RWPE2 (cell line): ENCODE results near the gene PRKCD.

Experiments
- ATAC-seq: fragments of 200-7000 bp; cut with Tn5 transposase; 3 replicates; pipeline ENCODE4 v1.9.1; 2021; ENCODE audit warnings: low read depth
- DNase-seq: peaks from one replicate; pipeline ENCODE4 v3.0.0-alpha.2; 2020; ENCODE audit warnings: low spot score
- H3K27ac ChIP-seq: fragments of 450-650 bp; 2 replicates; pipeline ENCODE4 v1.5.1; 2017; ENCODE audit warnings: mild to moderate bottlenecking; ENCODE audit not compliant: poor library complexity, severe bottlenecking
- H3K27me3 ChIP-seq: fragments of 250-450 bp; sonication (Bioruptor Pico); 2 replicates; pipeline ENCODE4 v1.5.1; 2021; ENCODE audit warnings: mild to moderate bottlenecking, moderate library complexity; ENCODE audit not compliant: insufficient read depth, poor library complexity, severe bottlenecking
- H3K36me3 ChIP-seq: fragments of 250-450 bp; sonication (Bioruptor Pico); 2 replicates; pipeline ENCODE4 v1.5.1; 2020; ENCODE audit warnings: low read depth, mild to moderate bottlenecking, moderate library complexity
- H3K4me1 ChIP-seq: fragments of 250-450 bp; sonication (Bioruptor Pico); 2 replicates; pipeline ENCODE4 v1.5.1; 2021; ENCODE audit warnings: mild to moderate bottlenecking, moderate library complexity; ENCODE audit not compliant: insufficient read depth, poor library complexity, severe bottlenecking
- H3K4me3 ChIP-seq: fragments of 250-450 bp; sonication (Bioruptor Pico); 2 replicates; pipeline ENCODE4 v1.5.1; 2021; ENCODE audit warnings: mild to moderate bottlenecking, moderate library complexity; ENCODE audit not compliant: severe bottlenecking
- H3K9me3 ChIP-seq: fragments of 250-450 bp; sonication (Bioruptor Pico); 2 replicates; pipeline ENCODE4 v1.5.1; 2021; ENCODE audit warnings: mild to moderate bottlenecking, moderate library complexity; ENCODE audit not compliant: severe bottlenecking
- TF ChIP-seq, protein P1 (sequence below): fragments of 450-650 bp; IDR thresholded peaks from one replicate; pipeline ENCODE4 v1.5.1; 2017; ENCODE audit warnings: mild to moderate bottlenecking, moderate library complexity; ENCODE audit not compliant: poor library complexity, severe bottlenecking

Gene PRKCD

DNA sequence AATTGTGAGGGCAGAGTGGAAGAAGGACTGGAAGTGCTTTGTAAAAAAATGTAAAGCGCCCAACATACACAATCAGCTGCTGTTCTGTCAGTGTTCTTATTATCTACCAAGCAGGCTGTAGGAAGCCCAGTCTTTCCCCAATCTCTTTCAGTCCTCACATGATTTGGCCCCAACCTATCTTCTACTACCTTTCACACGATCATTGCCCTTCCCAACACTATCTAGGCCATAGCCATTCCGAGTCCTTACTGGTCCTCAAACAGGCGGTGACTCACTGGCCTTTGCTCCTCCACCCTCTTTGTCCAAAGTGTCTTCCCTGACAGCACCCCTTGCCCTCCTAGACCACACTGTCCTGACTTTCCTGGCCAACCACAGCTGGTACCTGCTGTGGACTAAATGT, 29.9 kb upstream of the PRKCD start:
- Histone ChIP-seq H3K36me3 (no peaks in the 10 kb centered on the region; the same call in 1 of the 2 replicates), H3K9me3 (no peaks in the 10 kb centered on the region), H3K27me3 (no peaks in the 10 kb centered on the region), H3K4me1 (peaks cover 4% of the 10 kb centered on the region), H3K4me3 (peak overlapping the region; percentile 83), H3K27ac (peak overlapping the region; percentile 38)
- DNase-seq (no peak), ATAC-seq (no peak)
- TF ChIP-seq, protein P1, sequence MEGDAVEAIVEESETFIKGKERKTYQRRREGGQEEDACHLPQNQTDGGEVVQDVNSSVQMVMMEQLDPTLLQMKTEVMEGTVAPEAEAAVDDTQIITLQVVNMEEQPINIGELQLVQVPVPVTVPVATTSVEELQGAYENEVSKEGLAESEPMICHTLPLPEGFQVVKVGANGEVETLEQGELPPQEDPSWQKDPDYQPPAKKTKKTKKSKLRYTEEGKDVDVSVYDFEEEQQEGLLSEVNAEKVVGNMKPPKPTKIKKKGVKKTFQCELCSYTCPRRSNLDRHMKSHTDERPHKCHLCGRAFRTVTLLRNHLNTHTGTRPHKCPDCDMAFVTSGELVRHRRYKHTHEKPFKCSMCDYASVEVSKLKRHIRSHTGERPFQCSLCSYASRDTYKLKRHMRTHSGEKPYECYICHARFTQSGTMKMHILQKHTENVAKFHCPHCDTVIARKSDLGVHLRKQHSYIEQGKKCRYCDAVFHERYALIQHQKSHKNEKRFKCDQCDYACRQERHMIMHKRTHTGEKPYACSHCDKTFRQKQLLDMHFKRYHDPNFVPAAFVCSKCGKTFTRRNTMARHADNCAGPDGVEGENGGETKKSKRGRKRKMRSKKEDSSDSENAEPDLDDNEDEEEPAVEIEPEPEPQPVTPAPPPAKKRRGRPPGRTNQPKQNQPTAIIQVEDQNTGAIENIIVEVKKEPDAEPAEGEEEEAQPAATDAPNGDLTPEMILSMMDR = no peak

GRCh38 chr3:53132347-53132746, 28.7 kb upstream of the PRKCD start:
- ATAC-seq (no peak), DNase-seq (no peak)
- H3K4me3 ChIP-seq = no peak overlapping the region
- no peak overlapping the region for H3K27ac ChIP-seq
- H3K27me3 ChIP-seq = no peaks in the 10 kb centered on the region
- peaks cover 4% of the 10 kb centered on the region for H3K4me1 ChIP-seq
- H3K36me3 ChIP-seq = no peaks in the 10 kb centered on the region
- TF ChIP-seq, protein P1 = no peak
- H3K9me3 ChIP-seq = no peaks in the 10 kb centered on the region

GRCh38 chr3:53134631-53135232, 26.3 kb upstream of the PRKCD start:
- H3K9me3 ChIP-seq = no peaks in the 10 kb centered on the region
- ATAC-seq (peak; percentile 80), DNase-seq (no peak)
- no peaks in the 10 kb centered on the region for H3K4me1 ChIP-seq
- TF ChIP-seq, protein P1 = peak; percentile 77
- H3K36me3 ChIP-seq = no peaks in the 10 kb centered on the region
- no peaks in the 10 kb centered on the region for H3K27me3 ChIP-seq
- no peak overlapping the region for H3K4me3 ChIP-seq
- no peak overlapping the region for H3K27ac ChIP-seq

DNA sequence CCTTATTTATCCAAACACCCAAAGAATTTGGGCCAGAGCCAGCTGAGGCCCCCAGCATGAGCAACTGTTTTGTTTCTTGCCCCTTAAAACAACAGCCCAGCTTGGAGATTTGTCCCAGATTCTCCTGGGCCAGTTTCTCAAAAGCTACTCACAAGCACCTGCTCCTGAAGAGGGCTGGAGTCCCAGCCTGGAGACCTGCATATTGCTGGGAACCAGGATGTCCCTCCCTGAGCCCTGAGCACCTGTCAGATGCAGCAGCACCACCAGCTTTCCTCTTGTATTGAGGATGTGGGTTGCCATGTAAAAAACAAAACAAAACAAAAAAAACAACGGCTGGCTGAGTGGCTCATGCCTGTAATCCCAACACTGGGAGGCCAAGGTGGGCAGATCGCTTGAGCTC, 23.8 kb upstream of the PRKCD start:
- Histone ChIP-seq H3K36me3 (no peaks in the 10 kb centered on the region), H3K4me1 (no peaks in the 10 kb centered on the region), H3K4me3 (no peak overlapping the region), H3K9me3 (no peaks in the 10 kb centered on the region), H3K27me3 (no peaks in the 10 kb centered on the region), H3K27ac (no peak overlapping the region)
- TF ChIP-seq, protein P1 = no peak
- no peak for DNase-seq
- no peak for ATAC-seq

- Histone ChIP-seq H3K4me1 (no peaks in the 10 kb centered on the region), H3K4me3 (no peak overlapping the region), H3K36me3 (no peaks in the 10 kb centered on the region), H3K27me3 (no peaks in the 10 kb centered on the region), H3K27ac (no peak overlapping the region), H3K9me3 (no peaks in the 10 kb centered on the region)
- TF ChIP-seq, protein P1 = no peak
- ATAC-seq (no peak), DNase-seq (no peak)
Measured at GRCh38 chr3:53137835-53138446, 23.1 kb upstream of the PRKCD start.
